ENCODE results near the gene GPR15LG.
"Not testable (repeated sequence)": the region's sequence is repeated elsewhere in the genome, so short reads cannot be mapped to it uniquely, and the experiment has no call there.

GPR15LG gene

DNA sequence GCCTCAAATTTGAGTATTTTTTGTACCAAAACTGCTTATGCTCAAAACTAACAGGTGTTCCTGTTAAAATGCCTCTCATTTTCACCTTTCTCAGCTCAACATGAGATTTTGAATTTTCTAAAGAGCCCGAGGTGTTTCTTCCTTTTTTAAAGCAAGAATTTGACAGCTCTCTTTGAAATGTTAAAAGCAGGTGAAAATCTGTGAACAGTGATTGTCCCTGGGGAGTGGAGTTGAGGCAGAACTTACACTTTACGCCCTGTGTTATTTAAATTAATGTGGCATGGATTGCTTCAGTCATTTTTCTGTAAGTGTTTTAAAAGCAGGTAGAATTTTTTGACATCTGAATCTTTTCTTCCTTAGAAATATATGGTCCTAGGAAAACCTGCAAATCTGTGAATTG, 9.2 kb upstream of the GPR15LG start:
- in situ Hi-C loops (cut with MboI; ENCODE audit: low sequenced_read_pairs): no loop called here

GRCh38 chr10:84166620-84167288, 6.8 kb upstream of the GPR15LG start:
- in situ Hi-C loops (cut with MboI; ENCODE audit: low sequenced_read_pairs): no loop called here

DNA sequence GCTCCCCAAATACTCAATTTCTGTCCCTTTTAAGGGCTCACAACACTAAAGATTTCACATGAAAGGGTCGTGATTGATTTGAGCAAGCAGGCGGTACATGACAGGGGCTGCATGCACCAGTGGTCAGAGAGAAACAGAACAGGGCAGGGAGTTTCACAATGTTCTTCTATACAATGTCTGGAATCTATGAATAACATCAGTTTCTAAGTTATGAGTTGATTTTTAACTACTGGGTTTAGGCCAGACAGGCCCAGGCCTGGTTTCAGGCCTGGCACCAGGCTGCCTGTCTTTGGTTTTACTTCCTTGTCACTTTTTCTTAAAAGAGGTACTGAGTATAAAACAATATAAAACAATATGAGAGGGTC, 6.3 kb upstream of the GPR15LG start:
- in situ Hi-C loops (cut with MboI; ENCODE audit: low sequenced_read_pairs): not testable (repeated sequence)

GRCh38 chr10:84168382-84168781, 5.2 kb upstream of the GPR15LG start:
- in situ Hi-C loops (cut with MboI; ENCODE audit: low sequenced_read_pairs): not testable (repeated sequence)

GRCh38 chr10:84171237-84171636, 2.4 kb upstream of the GPR15LG start:
- in situ Hi-C loops (cut with MboI; ENCODE audit: low sequenced_read_pairs): not testable (repeated sequence)

- in situ Hi-C loops (cut with MboI; ENCODE audit: low sequenced_read_pairs): not testable (repeated sequence)
Observed at GRCh38 chr10:84171700-84172466, 1.7 kb upstream of the GPR15LG start.

DNA sequence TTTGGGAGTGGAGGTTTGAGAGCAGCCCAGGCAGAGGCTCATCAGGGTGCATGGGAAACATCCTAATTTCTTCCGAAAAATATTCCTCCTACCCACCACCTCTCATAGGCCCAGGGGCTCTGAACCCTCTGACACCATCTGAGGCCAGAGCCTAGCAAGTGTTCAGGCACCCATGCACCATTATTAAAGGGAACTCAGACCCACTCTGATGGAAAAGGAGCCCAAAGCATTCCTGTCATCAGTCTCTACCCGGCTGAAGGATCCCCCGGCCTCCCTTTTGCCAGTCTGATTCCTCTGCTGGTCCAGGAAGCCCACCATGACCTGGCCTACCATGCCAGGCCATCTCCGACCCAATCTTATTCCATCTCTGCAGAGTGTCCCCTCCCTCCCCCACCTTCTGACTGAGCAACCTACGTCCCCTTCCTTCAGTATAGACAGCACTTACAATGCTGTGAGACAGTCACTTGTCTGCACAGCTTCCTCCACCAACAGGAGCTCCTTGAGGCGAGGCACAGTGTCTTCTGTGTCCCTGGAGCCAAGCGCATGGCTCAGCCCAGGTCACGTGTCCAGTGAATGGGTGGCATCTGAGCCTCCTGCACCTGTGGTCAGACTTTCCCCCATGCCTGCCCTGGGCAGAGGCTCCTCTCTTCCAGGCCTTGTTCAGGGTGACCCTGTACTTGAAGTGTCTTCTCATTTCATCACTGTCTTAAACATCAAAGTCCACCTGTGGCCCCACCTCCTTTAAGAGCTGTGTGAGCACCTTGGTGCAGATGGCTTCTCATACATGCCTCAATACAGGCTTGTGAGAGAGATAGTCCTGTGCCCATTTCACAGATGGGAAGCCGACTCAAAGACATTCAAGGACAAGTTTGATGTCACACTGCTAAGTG, 889 bp upstream of the GPR15LG start:
- in situ Hi-C loops (cut with MboI; ENCODE audit: low sequenced_read_pairs): no loop called here

GRCh38 chr10:84175436-84175835, 1.8 kb downstream of the GPR15LG start:
- in situ Hi-C loops (cut with MboI; ENCODE audit: low sequenced_read_pairs): no loop called here

GRCh38 chr10:84176351-84176750, 2.8 kb downstream of the GPR15LG start:
- in situ Hi-C loops (cut with MboI; ENCODE audit: low sequenced_read_pairs): no loop called here

DNA sequence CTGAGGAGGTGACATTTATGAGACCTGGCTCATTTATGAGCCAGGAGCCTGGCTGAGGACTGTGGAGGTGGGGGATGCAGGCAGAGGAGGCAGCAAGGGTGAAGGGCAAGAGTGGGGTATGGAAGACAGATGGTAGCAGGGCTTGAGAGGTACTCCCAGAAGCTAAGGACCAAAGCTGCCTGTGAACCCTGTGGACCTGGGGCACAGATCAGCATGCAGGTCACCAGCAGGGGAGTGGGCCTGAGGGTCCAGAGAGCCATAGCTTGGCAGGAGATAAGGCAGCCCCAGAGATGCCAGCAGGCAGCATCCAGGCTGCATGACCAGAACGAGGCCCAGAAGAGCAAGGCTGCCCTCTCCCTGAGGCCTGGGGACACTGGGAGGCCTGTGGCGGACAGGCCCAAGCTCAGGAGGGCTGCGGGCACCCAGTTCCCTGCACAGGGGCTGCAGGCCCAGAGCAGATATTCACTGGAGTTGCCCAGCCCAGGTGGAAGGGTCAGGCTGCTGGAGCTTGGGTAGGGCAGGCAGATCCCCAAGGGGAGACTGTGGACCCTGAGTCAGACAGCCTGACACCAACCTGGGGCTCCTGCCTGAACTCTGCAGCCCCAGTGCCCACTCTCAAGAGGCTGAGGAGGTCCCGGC, 3.4 kb downstream of the GPR15LG start:
- in situ Hi-C loops (cut with MboI; ENCODE audit: low sequenced_read_pairs): no loop called here

DNA sequence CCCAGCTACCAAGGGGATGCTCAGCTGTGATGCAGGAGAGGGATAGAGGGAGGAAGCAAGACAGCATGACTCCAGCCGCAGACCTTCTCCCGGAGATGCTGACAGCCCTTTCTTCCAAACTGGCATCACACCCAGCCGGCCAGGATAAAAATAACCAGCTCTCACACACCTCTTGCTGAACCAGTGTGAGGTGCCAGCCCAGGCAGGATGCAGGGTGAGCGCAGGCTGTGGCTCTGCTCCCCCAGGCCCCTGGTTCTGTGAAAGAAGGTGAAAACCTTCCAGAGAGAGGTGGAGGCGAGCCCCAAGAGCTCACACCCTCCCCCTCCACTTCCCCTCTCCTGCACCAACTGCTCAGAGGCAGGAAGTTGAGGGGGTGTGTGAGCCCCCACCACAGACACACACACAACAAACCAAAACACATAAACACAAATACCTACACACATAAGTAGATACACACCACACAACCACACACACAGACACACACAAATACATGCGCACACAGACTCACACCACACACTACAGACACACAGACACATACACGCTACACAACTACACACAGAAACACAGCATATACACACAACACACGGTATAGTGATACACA, 4.0 kb downstream of the GPR15LG start:
- in situ Hi-C loops (cut with MboI; ENCODE audit: low sequenced_read_pairs): no loop called here

DNA sequence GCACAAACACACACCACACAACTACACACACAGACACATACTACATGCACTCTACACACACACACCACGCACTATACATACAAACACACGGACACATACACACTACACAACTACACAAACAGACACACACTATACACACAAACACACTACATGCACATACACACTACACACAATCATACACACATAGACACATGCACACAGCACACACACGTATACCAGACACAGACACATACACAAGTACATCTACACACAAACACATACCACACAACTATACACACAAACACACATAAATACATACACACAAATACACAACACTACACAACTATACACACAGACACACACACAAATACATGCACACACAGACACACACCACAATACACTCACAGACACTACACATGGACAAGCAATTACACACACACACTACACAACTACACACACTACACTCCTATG, 4.6 kb downstream of the GPR15LG start:
- in situ Hi-C loops (cut with MboI; ENCODE audit: low sequenced_read_pairs): no loop called here

GRCh38 chr10:84179059-84179710, 5.6 kb downstream of the GPR15LG start:
- in situ Hi-C loops (cut with MboI; ENCODE audit: low sequenced_read_pairs): no loop called here

GRCh38 chr10:84180386-84180785, 6.8 kb downstream of the GPR15LG start:
- in situ Hi-C loops (cut with MboI; ENCODE audit: low sequenced_read_pairs): not testable (repeated sequence)

- in situ Hi-C loops (cut with MboI; ENCODE audit: low sequenced_read_pairs): no loop called here
Observed at GRCh38 chr10:84181631-84182030, 8.0 kb downstream of the GPR15LG start.

DNA sequence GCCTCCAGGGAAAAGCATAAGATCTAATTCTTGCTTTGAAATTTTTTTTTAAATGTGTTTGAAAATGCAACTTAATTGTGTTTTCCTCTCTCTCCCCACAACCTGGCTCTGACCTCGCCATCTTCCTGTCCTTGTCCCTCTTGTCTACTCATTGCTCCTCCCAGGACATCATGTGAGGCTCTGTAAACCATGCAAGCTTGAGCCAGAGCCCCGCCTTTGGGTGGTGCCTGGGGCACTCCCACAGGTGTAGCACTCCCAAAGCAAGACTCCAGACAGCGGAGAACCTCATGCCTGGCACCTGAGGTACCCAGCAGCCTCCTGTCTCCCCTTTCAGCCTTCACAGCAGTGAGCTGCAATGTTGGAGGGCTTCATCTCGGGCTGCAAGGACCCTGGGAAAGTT, 10.9 kb downstream of the GPR15LG start:
- in situ Hi-C loops (cut with MboI; ENCODE audit: low sequenced_read_pairs): no loop called here

DNA sequence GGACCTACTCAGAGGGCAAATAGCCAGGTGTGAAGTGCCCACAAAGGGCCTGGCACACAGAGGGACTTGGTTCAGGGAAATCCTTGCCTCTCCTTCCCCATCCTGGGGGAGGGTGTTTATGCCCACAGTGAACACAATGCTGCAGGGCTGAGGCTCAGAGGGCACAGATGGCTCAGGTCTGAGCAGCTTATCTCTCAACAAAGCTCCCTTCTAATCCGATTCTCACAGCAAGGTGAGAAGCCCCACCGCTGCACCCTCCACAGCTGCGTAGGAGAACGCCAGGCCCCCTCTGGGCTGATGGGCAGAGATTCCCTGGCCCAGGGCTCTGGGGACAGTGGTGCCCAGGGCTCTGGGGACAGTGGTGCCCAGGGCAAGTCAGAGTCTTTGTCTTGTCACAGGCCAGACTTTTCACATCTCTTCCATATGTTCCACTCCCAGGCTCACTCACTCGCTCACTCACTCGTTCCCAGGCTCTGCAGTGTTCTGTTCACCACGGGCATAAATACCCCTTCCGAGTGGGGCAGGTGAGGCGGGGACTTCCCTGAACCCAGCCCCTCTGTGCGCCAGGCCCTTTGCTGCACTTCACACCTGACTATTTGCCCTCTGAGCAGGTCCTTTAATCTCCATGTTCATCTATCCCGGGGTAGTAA, 12.1 kb downstream of the GPR15LG start:
- in situ Hi-C loops (cut with MboI; ENCODE audit: low sequenced_read_pairs): no loop called here

DNA sequence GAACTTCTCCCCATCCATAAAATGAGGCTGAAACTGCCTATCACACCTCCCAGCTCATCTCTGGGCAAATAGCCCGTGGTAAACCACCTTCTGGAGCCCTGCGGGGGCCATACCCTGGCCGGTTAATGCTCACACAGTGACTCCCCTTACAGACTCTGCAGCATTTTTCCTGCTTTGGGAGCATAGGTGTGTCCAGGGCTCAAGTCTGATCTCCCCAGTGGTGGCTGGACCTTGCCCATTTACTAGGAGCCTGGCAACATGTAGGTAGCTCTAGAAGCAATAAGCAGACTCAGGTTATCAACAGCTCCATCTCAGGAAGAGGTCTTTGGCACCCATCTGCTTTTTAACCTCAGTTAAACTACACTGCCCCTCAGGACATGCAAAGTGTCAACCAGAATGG, 15.2 kb downstream of the GPR15LG start:
- in situ Hi-C loops (cut with MboI; ENCODE audit: low sequenced_read_pairs): no loop called here

DNA sequence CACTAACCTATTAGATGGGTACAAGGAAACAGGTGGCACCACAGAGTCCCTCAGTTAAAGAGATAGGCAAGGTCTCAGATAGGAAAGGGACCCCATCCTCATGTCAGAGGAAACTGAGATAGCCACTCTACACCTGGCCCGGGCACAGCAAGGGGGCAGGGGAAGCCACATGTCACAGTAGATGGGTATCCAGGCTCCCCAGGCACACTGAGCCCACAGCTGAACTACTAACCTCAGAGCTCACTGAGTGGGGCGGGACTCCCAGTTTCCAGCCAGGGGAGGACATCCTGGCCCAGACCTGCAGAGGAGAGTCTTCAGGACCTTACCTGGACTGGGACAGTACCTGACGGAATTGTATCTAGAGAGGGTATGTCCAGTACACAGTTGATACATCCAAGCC, 17.0 kb downstream of the GPR15LG start:
- in situ Hi-C loops (cut with MboI; ENCODE audit: low sequenced_read_pairs): no loop called here

DNA sequence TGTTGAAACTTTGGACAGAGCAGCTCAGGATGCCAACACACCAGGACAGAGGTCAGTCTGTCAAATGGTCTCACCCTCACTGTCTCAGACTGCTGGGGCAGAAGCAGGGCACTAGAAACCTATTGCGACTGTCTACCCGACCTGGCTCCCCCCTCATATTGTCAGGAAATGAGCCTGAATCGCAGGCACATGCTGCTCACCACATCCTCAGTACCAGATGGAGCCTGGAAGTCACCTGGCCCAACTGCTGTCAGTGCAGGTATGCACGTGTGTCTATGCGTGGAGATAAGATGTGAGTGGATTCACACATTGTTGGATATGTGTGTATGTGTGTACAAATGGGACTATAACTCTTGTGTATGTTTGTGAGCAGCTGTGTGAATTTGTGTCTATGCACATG, 17.5 kb downstream of the GPR15LG start:
- in situ Hi-C loops (cut with MboI; ENCODE audit: low sequenced_read_pairs): no loop called here

Measured in HL-60/S4 treated with phorbol 12-myristate 13-acetate at 8.2 ng/mL for 4 days and 3 days (cell line).